SH-SY5Y (cell line): ENCODE measurements around the gene PPARGC1A.

Source experiments
- GATA2 ChIP-seq: IDR thresholded peaks from 2 replicates; pipeline ENCODE4 v1.6.1; 2011; ENCODE audit warnings: mild to moderate bottlenecking, low read depth, low read length
- GATA3 ChIP-seq: IDR thresholded peaks from 2 replicates; pipeline ENCODE4 v1.6.1; 2011; ENCODE audit warnings: low read depth, mild to moderate bottlenecking, low read length, moderate library complexity

- TF ChIP-seq GATA3 (no peak), GATA2 (no peak)
These were observed 34.0 kb upstream of the PPARGC1A start for GRCh38 chr4:23923840-23924239.
